ENCODE data around the gene AIP. TPM values are rescaled to one million over a fixed set of nuclear protein-coding genes. Genes with fewer than 3 reads are reported as not detected.
A peak's percentile ranks its signal among the peaks of the same experiment; 100 is the strongest.

The AIP gene
- total and polyA plus RNA-seq, 9 of the 15 experiments (the other 6 are each of a cell fraction or from before 2014, with no cell fraction given) = 5.2 to 92.5 (median 52.7) TPM

GRCh38 chr11:67464411-67465188 is 18.2 kb upstream of the AIP start (continued):
- no peak for TF ChIP-seq ATF6 (CRISPR knock-in tag; IDR thresholded peaks at IDR 0.05)
- TF ChIP-seq EP400 (IDR thresholded peaks at IDR 0.05) = peak; percentile 40; the same call in 1 of the 2 replicates
- TF ChIP-seq ZNF512 (tag; IDR thresholded peaks at IDR 0.05) = no peak
- 0 out of 2 replicates have a peak, but pooled peaks have one; percentile 26 for TF ChIP-seq ETS1 (conservative IDR thresholded peaks at IDR 0.05; ENCODE audit: control insufficient read depth, low read depth, low read length)
- no peak for TF ChIP-seq ZNF398 (CRISPR knock-in tag; IDR thresholded peaks at IDR 0.05)
- TF ChIP-seq HNRNPLL (IDR thresholded peaks at IDR 0.05; ENCODE audit: low read depth, low read length, poor library complexity, severe bottlenecking) = no peak
- no peak for TF ChIP-seq HMG20A (CRISPR knock-in tag; conservative IDR thresholded peaks at IDR 0.05)
- no peak for TF ChIP-seq FOXP4 (CRISPR knock-in tag; IDR thresholded peaks at IDR 0.05; ENCODE audit: borderline replicate concordance)
- no peak for TF ChIP-seq GABPB2 (CRISPR knock-in tag; conservative IDR thresholded peaks at IDR 0.05)
- no peak for TF ChIP-seq KLF1 (tag; IDR thresholded peaks at IDR 0.05)
- TF ChIP-seq ZNF23 (CRISPR knock-in tag; IDR thresholded peaks at IDR 0.05) = no peak
- no peak for TF ChIP-seq TAL1 (IDR thresholded peaks at IDR 0.05)
- TF ChIP-seq CREB3L1 (IDR thresholded peaks at IDR 0.05; ENCODE audit: borderline replicate concordance, low read depth) = 0 out of 2 replicates have a peak, but pooled peaks have one; percentile 32
- TF ChIP-seq HLTF (IDR thresholded peaks at IDR 0.05) = no peak
- TF ChIP-seq LCOR (CRISPR knock-in tag; IDR thresholded peaks at IDR 0.05) = no peak
- peak; percentile 97 for TF ChIP-seq RAD51 (IDR thresholded peaks at IDR 0.05; ENCODE audit: borderline replicate concordance, low read depth)

All from K562 (cell line).